HepG2 (cell line): Measurements from ENCODE around the gene NPW. TPM values are rescaled to one million over a fixed set of nuclear protein-coding genes. Genes with fewer than 3 reads are reported as not detected.

Source experiments
- ATAC-seq: fragments of 200-7000 bp; cut with Tn5 transposase; 3 replicates; pipeline ENCODE4 v1.9.1; 2020; ENCODE audit warnings: mild to moderate bottlenecking, moderate library complexity
- BruUV-seq: library from RNA; stranded (reverse); fragments of 400-500 nt; replicated peaks from 2 replicates; lab custom pipeline; 2021; lab: Mats Ljungman, UMichigan
- CTCF ChIA-PET: fragments of 300-600 bp; formaldehyde crosslinking; extraction: SDS; loops from one replicate; lab custom pipeline; 2021; ENCODE audit warnings: low total read pairs, inconsistent platforms, low intra/inter-chr PET ratio; lab: Yijun Ruan, JAX
- POLR2A ChIA-PET: fragments of 350-600 bp; sonication (Branson Sonifier 250); formaldehyde crosslinking; loops from one replicate; lab custom pipeline; 2020; ENCODE audit warnings: antibody characterized with exemption, inconsistent platforms; lab: Yijun Ruan, JAX
- DNase-seq: peaks from one replicate; pipeline ENCODE4 v3.0.0-alpha.2; 2015; ENCODE audit warnings: low spot score
- FAIRE-seq: peaks from 3 replicates; lab custom pipeline; 2011; peaks lifted over from hg19 to GRCh38; lab: Jason Lieb, UNC
- H2AFZ ChIP-seq: one replicate; pipeline ENCODE4 v1.6.1; 2011; ENCODE audit warnings: low read length, inconsistent platforms
- H3K27ac ChIP-seq: fragments of 300-600 bp; 3 replicates; pipeline ENCODE4 v1.8.0; 2011; ENCODE audit warnings: mixed run types, mild to moderate bottlenecking, mixed read lengths, low read length, inconsistent platforms; ENCODE audit not compliant: insufficient read depth; ENCODE audit errors: extremely low read length
- H3K27me3 ChIP-seq, 2 experiments: fragments of 200-600 bp in 1 of 2; 2 replicates in 1 of 2; 3 replicates in 1 of 2; pipeline versions ENCODE4 v1.6.0 to v1.8.0; 2011; ENCODE audit warnings: low read length in 2 of 2, mild to moderate bottlenecking in 2 of 2, moderate library complexity in 2 of 2, inconsistent platforms in 1 of 2; ENCODE audit not compliant: insufficient read depth in 2 of 2, control insufficient read depth in 1 of 2
- H3K36me3 ChIP-seq, 2 experiments: fragments of 200-600 bp in 1 of 2; replicated peaks in 1 of 2; 2 replicates in 1 of 2; 3 replicates in 1 of 2; pipeline versions ENCODE4 v1.5.1 to v1.8.0; 2011; ENCODE audit warnings: low read length in 2 of 2, inconsistent platforms in 1 of 2; ENCODE audit not compliant: insufficient read depth in 2 of 2, control insufficient read depth in 1 of 2
- H3K4me1 ChIP-seq: 2 replicates; pipeline ENCODE4 v1.5.1; 2012; ENCODE audit warnings: low read length, inconsistent platforms; ENCODE audit not compliant: insufficient read depth
- H3K4me2 ChIP-seq: 2 replicates; pipeline ENCODE4 v1.6.0; 2011; ENCODE audit warnings: low read depth, low read length, inconsistent platforms
- H3K4me3 ChIP-seq, 3 experiments: fragments of 200-600 bp in 1 of 3; sonication (generic), shearing (Covaris generic) in 1 of 3; replicated peaks in 1 of 3; 2 replicates each; pipeline ENCODE4 v1.5.1; 2011 to 2016; ENCODE audit warnings: low read length in 3 of 3, inconsistent platforms in 2 of 3, low read depth in 2 of 3, mild to moderate bottlenecking in 2 of 3, control low read depth in 1 of 3, mixed read lengths in 1 of 3; ENCODE audit not compliant: insufficient read depth in 1 of 3
- H3K79me2 ChIP-seq: one replicate; pipeline ENCODE4 v1.6.1; 2011; ENCODE audit warnings: low read length, inconsistent platforms; ENCODE audit not compliant: insufficient read depth
- H3K9ac ChIP-seq: 2 replicates; pipeline ENCODE4 v1.6.0; 2011; ENCODE audit warnings: mild to moderate bottlenecking, low read depth, low read length, inconsistent platforms; ENCODE audit not compliant: insufficient read depth
- H3K9me3 ChIP-seq: 2 replicates; pipeline ENCODE4 v1.5.1; 2012; ENCODE audit warnings: mild to moderate bottlenecking, low read length
- H4K20me1 ChIP-seq: 2 replicates; pipeline ENCODE4 v1.6.0; 2011; ENCODE audit warnings: inconsistent platforms, mild to moderate bottlenecking, low read length, moderate library complexity; ENCODE audit not compliant: insufficient read depth
- AGO2 ChIP-seq: fragments of 200-400 bp; formaldehyde crosslinking; optimal IDR thresholded peaks from 2 replicates; pipeline ENCODE3; 2017; ENCODE audit warnings: mild to moderate bottlenecking, low read depth, low read length, moderate library complexity
- CBX2 ChIP-seq, 2 experiments: fragments of 200-600 bp in 1 of 2; sonication (generic); formaldehyde crosslinking in 1 of 2; IDR thresholded peaks; 2 replicates each; pipeline versions ENCODE4 v1.7.0 to v1.8.1; 2018 to 2022; ENCODE audit warnings: low read depth in 2 of 2, low read length in 1 of 2, mild to moderate bottlenecking in 1 of 2, missing genetic modification reagents in 1 of 2
- HINFP ChIP-seq: sonication (generic); formaldehyde crosslinking; IDR thresholded peaks from 2 replicates; pipeline ENCODE4 v1.4.0; 2020; ENCODE audit warnings: low read depth, mild to moderate bottlenecking, missing genetic modification reagents
- HNRNPH1 ChIP-seq: fragments of 200-400 bp; formaldehyde crosslinking; optimal IDR thresholded peaks from 2 replicates; pipeline ENCODE3; 2017; ENCODE audit warnings: mild to moderate bottlenecking, low read depth, low read length
- LBX2 ChIP-seq: sonication (generic); formaldehyde crosslinking; IDR thresholded peaks from 2 replicates; pipeline ENCODE4 v1.5.0; 2020; ENCODE audit warnings: missing genetic modification reagents, mild to moderate bottlenecking, borderline replicate concordance
- PAX8 ChIP-seq: sonication (generic); formaldehyde crosslinking; IDR thresholded peaks from 2 replicates; pipeline ENCODE4 v1.8.0; 2022; ENCODE audit warnings: mild to moderate bottlenecking, missing genetic modification reagents, borderline replicate concordance
- RBFOX2 ChIP-seq: fragments of 200-400 bp; formaldehyde crosslinking; IDR thresholded peaks from 2 replicates; pipeline ENCODE4 v1.6.1; 2017; ENCODE audit warnings: low read depth, mild to moderate bottlenecking, low read length
- RBM22 ChIP-seq: fragments of 200-400 bp; formaldehyde crosslinking; optimal IDR thresholded peaks from 2 replicates; pipeline ENCODE3; 2017; ENCODE audit warnings: mild to moderate bottlenecking, low read length, moderate library complexity
- RCOR2 ChIP-seq: IDR thresholded peaks from 2 replicates; pipeline ENCODE4 v1.6.1; 2016; ENCODE audit warnings: missing biosample characterization, missing genetic modification reagents
- SMYD3 ChIP-seq: sonication (generic); formaldehyde crosslinking; IDR thresholded peaks from 2 replicates; pipeline ENCODE4 v1.8.1; 2023; ENCODE audit warnings: mild to moderate bottlenecking, missing genetic modification reagents
- ZNF33B ChIP-seq: sonication (generic); formaldehyde crosslinking; IDR thresholded peaks from 2 replicates; pipeline ENCODE4 v1.5.1; 2020; ENCODE audit warnings: mild to moderate bottlenecking, missing genetic modification reagents
- ZNF547 ChIP-seq: sonication (generic); formaldehyde crosslinking; IDR thresholded peaks from 2 replicates; pipeline ENCODE4 v1.5.1; 2020; ENCODE audit warnings: mild to moderate bottlenecking, missing genetic modification reagents
- WGBS: methylation state at CpG from one replicate; pipeline ENCODE4 v1.1.6; 2017; ENCODE audit warnings: low lambda C conversion rate; 5-methylcytosine and 5-hydroxymethylcytosine counted together
- in situ Hi-C: cut with HindIII; loops from 2 replicates; pipeline ENCODE4 v1.10.0; 2017; ENCODE audit warnings: low pct_unique_long_range_greater_than_20kb; ENCODE audit not compliant: extremely low pct_ligation_motif_present
- intact Hi-C: fragments of 100-400 bp; cut with micrococcal nuclease; formaldehyde crosslinking; loops from one replicate; pipeline ENCODE4 v1.10.0; 2022; ENCODE audit not compliant: unreplicated experiment
- polyA plus RNA-seq, 8 experiments: library from polyadenylated mRNA; depleted of rRNA in 3 of 8; stranded (reverse) in 7 of 8; unstranded in 1 of 8; fragments of >200 nt; fragmentation: Illumina TruSeq in 4 of 8; extraction: Trizol in 4 of 8; gene quantifications; 2 replicates each; pipeline versions ENCODE4 v1.2.1 to v1.2.3, GENCODE V29; 2011 to 2016; ENCODE audit warnings: low read depth in 4 of 8, missing spikeins in 1 of 8, mixed read lengths in 1 of 8; ENCODE audit not compliant: insufficient read depth in 1 of 8
- total RNA-seq, 5 experiments: library from RNA; depleted of rRNA; stranded (reverse); fragments of >200 nt; fragmentation: Illumina TruSeq; extraction: Trizol; gene quantifications; 2 replicates each; pipeline ENCODE4 v1.2.3, GENCODE V29; 2016; ENCODE audit warnings: low read depth in 1 of 5
- TF ChIP-seq, protein P1 (sequence below): sonication (generic); formaldehyde crosslinking; IDR thresholded peaks from 2 replicates; pipeline ENCODE4 v1.8.0; 2023; ENCODE audit warnings: mild to moderate bottlenecking, missing genetic modification reagents
- TF ChIP-seq, protein P2 (sequence below): sonication (generic); formaldehyde crosslinking; IDR thresholded peaks from 2 replicates; pipeline ENCODE4 v1.9.0; 2021; ENCODE audit warnings: missing genetic modification reagents, borderline replicate concordance

The NPW gene
- total and polyA plus RNA-seq, 2 of the 13 experiments (the other 11 are each of a cell fraction or from before 2014, with no cell fraction given) = 0.24 to 0.97 TPM

DNA sequence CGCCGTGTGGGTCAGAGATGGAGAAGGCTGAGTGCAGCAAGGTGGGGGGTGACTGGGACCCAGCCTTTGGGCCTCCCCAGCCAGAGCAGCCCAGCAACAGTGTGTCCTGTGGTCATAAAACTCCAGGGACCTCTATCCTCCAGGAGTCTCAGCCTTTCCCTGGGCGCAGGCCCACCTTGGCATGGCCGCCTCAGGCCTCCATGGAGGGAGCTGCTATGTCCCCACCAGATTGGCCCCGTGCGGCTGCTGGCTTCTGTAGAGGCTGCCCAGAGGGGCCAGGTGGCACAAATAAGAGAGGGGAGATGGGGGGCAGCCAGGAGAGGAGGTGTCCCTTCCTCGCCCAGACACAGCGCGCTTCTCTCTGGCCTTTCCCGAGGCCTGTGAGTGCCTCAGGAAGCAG, 32.4 kb upstream of the NPW start:
- CTCF ChIA-PET = no interaction called here
- Histone ChIP-seq H3K9me3 (no peaks in the 10 kb centered on the region), H3K27me3 (peaks cover 0 to 8% of the 10 kb centered on the region in 2 experiments; a peak in 2 of 5 replicates), H3K4me2 (no peak overlapping the region), H3K9ac (no peak overlapping the region), H3K4me3 (no peak overlapping the region), H3K4me1 (peaks cover 67% of the 10 kb centered on the region), H4K20me1 (no peaks in the 10 kb centered on the region), H3K27ac (no peak overlapping the region), H2AFZ (no peak overlapping the region)
- WGBS = 93% methylated on average over 5 of the region's 10 CpGs
- POLR2A ChIA-PET = interaction anchor here (1.0 to 2.7 kb wide), 2 partner anchors 23 to 168 kb away, joined by 3 to 8 read pairs; partner anchors contain the start of genes RPS2 and TRAF7
- intact Hi-C loops = no loop called here
- no peak for DNase-seq
- TF ChIP-seq RBM22 (peak; percentile 54), PAX8 (CRISPR knock-in tag) (no peak), ZNF547 (no peak), HNRNPH1 (no peak), CBX2 (IDR thresholded peaks at IDR 0.05; ENCODE audit: low read depth, low read length) (no peak), CBX2 (CRISPR knock-in tag; IDR thresholded peaks at IDR 0.05; ENCODE audit: low read depth) (no peak), ZNF33B (CRISPR knock-in tag) (no peak), SMYD3 (CRISPR knock-in tag) (no peak), RCOR2 (CRISPR knock-in tag) (no peak), AGO2 (peak; percentile 82), HINFP (CRISPR knock-in tag) (no peak), RBFOX2 (peak; percentile 47; the same call in 1 of the 2 replicates), LBX2 (CRISPR knock-in tag) (no peak)
- TF ChIP-seq, protein P1, sequence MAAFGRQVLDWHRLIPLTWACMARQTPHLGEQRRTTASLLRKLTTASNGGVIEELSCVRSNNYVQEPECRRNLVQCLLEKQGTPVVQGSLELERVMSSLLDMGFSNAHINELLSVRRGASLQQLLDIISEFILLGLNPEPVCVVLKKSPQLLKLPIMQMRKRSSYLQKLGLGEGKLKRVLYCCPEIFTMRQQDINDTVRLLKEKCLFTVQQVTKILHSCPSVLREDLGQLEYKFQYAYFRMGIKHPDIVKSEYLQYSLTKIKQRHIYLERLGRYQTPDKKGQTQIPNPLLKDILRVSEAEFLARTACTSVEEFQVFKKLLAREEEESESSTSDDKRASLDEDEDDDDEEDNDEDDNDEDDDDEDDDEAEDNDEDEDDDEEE (CRISPR knock-in tag) = no peak
- TF ChIP-seq, protein P2, sequence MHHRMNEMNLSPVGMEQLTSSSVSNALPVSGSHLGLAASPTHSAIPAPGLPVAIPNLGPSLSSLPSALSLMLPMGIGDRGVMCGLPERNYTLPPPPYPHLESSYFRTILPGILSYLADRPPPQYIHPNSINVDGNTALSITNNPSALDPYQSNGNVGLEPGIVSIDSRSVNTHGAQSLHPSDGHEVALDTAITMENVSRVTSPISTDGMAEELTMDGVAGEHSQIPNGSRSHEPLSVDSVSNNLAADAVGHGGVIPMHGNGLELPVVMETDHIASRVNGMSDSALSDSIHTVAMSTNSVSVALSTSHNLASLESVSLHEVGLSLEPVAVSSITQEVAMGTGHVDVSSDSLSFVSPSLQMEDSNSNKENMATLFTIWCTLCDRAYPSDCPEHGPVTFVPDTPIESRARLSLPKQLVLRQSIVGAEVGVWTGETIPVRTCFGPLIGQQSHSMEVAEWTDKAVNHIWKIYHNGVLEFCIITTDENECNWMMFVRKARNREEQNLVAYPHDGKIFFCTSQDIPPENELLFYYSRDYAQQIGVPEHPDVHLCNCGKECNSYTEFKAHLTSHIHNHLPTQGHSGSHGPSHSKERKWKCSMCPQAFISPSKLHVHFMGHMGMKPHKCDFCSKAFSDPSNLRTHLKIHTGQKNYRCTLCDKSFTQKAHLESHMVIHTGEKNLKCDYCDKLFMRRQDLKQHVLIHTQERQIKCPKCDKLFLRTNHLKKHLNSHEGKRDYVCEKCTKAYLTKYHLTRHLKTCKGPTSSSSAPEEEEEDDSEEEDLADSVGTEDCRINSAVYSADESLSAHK = no peak
- TF ChIP-seq, all 625 proteins: peak for 3
- Histone ChIP-seq H3K79me2 (peaks cover 13% of the 10 kb centered on the region), H3K36me3 (peaks cover 12 to 15% of the 10 kb centered on the region in 2 experiments; a peak in 4 of 5 replicates)
- FAIRE-seq (no peak), ATAC-seq (no peak)
- BruUV-seq = no TSS peak
- in situ Hi-C loops = no loop called here
